Endothelial cell of hepatic sinusoid (primary cell): ENCODE results near the gene CSNK2A1.

ENCODE experiments used
- in situ Hi-C: cut with HindIII; loops from 2 replicates; pipeline ENCODE4 v1.10.0; 2017; ENCODE audit warnings: low sequenced_read_pairs

Gene CSNK2A1

DNA sequence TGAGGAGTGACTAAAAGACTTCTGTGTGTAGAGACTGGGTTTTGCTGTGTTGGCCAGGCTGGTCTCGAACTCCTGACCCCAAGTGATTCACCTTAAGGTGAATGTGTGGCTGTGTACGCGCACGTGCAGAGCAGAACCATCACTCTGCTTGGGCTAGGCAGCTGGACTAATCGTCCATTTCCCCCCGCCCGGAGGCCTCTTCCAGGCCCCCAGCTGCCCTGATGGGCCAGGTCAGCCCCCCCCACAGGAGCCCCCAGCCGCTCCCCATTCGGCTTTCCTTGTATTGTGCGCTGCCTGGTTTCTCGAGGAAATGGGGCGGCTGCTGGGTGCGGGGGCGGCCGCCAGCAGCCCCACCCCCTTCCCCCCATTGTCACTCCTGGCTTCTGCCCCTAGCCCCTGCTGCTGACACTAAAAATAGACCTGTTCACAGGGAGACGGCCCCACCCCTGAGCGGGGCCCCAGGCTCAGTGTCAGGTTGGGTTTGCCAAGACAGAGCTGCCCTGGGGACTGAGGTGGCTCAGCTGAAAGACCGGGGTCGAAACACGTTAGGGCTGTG lies 24.6 kb upstream of the CSNK2A1 start:
- in situ Hi-C loops: loop anchor here (5.0 kb wide), 1 partner anchor 79 kb away; no protein-coding TSS in a partner anchor

- in situ Hi-C loops: loop anchor here (5.0 kb wide), 1 partner anchor 38 kb away; no protein-coding TSS in a partner anchor
Observed at GRCh38 chr20:564192-564591, 20.6 kb upstream of the CSNK2A1 start.

GRCh38 chr20:563187-563586 lies 19.6 kb upstream of the CSNK2A1 start:
- in situ Hi-C loops: loop anchor here (5.0 kb wide), 1 partner anchor 39 kb away; no protein-coding TSS in a partner anchor

DNA sequence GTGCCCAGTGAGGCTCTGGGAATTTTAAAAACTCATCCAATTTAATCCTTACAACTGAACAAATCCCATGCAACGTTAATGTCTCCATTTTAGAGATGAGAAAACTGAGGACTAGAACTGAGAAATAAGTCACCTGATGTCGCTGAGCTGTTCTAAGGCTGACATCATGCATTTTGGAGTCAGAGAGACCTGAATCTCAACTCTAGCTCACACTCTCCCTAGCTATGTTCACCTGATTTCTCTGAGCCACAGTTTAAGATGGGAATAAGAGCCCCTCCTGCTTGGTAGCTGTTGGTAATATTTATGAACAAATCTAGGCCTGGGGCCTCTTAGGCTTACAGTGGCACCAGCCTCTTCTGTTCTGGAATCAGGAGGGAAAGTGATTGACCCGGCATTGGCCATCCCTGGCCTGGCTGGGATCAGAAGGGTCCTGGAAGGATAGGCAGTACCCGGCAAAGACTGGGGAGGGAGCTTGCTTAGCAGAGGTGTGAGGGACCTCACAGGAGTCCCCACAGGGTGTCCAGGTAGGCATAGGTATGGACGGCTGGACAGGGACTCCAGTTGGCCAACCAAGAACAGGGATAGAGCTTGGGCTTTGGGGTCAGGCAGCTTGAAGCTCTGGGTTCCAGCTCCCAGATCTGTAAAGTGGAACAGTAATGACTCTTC lies 18.8 kb upstream of the CSNK2A1 start:
- in situ Hi-C loops: loop anchor here (5.0 kb wide), 1 partner anchor 40 kb away; no protein-coding TSS in a partner anchor

DNA sequence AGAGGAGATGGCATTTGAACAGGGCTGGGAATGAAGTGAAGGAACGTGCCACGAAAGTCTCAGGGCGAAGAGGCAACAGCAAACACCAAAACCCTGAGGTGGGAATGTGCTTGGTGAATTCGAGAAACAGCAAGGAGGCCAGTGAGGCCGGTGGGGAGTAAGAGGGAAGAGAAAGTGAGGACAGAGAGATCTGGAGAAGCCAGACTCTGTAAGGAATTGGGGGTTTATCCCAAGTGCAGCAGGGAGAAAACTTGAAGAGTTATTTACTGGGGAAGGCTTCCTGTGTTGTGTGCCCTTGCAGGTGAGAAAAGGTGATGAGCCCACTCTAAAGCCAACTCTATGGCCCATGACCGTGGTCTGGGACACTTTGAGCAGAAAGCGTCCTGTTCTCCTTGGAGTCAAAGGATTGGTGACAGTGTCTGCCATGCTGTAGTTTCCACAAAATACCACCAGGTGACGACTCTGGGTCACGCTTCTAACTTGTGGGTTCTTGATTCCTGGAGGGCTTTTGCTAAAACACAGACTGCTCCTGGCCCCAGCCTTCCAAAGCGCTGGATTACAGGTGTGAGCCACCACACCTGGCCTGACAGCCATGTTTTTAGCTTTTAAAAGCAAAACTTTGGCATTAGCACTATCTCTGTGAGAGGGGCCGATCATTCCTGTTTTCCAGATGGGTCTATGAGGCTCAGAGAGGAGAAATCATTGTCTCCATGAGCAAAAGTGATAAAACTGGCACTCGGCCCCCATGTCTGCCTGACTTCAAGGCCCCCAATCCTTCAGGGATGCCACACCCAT lies 18.0 kb upstream of the CSNK2A1 start:
- in situ Hi-C loops: loop anchor here (5.0 kb wide), 1 partner anchor 41 kb away; no protein-coding TSS in a partner anchor

- in situ Hi-C loops: loop anchor here (5.0 kb wide), 1 partner anchor 42 kb away; no protein-coding TSS in a partner anchor
Observed at GRCh38 chr20:560680-561079, 17.1 kb upstream of the CSNK2A1 start.

- in situ Hi-C loops: no loop called here
Observed at GRCh38 chr20:558117-558516, 14.5 kb upstream of the CSNK2A1 start.

DNA sequence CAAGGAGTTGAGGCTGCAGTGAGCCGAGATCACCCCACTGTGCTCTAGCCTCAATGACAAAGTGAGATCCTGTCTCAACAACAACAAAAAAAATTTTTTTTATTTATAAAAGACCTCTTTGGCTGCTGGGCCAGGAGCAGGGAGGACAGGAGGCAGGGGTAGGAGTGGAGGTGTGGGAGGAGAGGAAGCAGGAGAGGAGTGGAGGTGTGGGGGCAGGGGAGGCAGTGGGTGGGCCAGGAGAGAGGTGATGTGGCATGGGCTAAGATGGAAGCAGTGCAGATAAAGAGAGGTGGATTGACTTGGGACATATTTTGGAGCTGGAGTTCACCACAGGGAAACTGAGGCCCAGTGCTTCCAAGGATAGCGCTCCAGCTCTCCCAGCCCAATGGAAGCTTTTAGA lies 13.4 kb upstream of the CSNK2A1 start:
- in situ Hi-C loops: no loop called here

GRCh38 chr20:555976-556385 lies 12.4 kb upstream of the CSNK2A1 start:
- in situ Hi-C loops: no loop called here

- in situ Hi-C loops: no loop called here
Observed at GRCh38 chr20:550611-551010, 7.0 kb upstream of the CSNK2A1 start.

DNA sequence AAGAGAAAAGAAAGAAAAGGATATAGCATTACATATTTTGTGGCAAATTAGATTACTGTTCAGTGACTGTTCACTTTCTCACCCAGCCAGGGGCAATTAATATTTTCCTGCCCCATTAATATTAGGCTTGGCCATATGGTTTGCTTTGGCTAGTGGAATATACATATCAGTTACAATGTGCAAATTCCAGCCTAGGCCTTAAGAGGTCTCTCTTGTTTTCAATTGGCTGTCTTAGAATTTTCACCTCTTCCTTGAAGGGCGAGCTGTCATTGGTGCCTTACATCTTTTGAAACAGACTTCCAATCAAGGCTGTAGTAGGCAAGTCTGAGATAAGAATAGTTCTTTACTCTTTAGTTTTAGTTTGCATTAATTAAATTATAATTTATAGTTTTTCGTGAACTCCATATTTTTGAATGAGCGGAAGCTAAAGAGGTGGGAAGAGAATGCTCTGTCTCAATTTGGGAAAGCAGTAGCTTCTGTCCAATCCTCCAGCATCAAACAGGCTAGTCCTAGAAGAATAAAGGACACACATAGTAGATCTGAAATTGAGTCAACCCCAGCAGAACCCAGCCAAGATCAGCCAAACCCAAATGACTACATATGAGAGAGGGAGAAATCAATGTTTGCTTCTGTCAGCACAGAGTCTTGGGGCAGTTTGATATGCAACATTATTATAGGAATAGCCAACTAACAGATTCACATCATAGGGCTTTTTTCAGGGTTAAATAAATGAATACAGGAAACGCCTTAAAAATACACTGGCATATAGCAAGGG lies 6.3 kb upstream of the CSNK2A1 start:
- in situ Hi-C loops: no loop called here

- in situ Hi-C loops: no loop called here
Observed at GRCh38 chr20:548906-549305, 5.3 kb upstream of the CSNK2A1 start.

GRCh38 chr20:547394-547793 lies 3.8 kb upstream of the CSNK2A1 start:
- in situ Hi-C loops: no loop called here

GRCh38 chr20:546353-546752 lies 2.8 kb upstream of the CSNK2A1 start:
- in situ Hi-C loops: no loop called here

DNA sequence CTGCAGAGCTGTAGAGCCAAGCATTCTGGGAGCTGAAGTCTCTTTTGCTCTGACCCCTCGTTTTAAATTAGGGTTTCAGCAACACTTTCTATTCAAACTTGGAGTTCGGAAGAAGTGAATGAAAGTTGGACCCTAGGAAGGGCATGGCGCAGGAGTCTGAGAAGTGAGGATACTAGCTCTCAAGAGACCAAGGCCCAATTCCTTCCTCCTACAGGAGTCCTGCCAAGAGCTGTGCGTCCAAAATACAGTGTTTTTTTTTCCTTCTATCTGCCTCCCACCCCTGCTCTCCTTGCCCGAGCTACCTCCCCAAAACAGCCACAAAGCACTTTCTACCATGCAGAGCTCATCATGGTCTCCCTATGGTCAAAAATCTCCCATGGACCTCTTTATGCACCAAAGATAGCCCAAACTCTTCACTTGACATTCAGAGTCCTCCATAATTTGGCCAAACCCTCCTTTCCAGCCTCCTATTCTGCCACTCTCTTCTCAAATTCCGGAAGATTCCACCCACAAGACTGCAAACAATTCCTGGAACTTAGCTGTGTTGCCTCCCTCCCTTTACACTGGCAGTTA lies 649 bp upstream of the CSNK2A1 start:
- in situ Hi-C loops: loop anchor here (5.0 kb wide), 1 partner anchor 103 kb away; no protein-coding TSS in a partner anchor

DNA sequence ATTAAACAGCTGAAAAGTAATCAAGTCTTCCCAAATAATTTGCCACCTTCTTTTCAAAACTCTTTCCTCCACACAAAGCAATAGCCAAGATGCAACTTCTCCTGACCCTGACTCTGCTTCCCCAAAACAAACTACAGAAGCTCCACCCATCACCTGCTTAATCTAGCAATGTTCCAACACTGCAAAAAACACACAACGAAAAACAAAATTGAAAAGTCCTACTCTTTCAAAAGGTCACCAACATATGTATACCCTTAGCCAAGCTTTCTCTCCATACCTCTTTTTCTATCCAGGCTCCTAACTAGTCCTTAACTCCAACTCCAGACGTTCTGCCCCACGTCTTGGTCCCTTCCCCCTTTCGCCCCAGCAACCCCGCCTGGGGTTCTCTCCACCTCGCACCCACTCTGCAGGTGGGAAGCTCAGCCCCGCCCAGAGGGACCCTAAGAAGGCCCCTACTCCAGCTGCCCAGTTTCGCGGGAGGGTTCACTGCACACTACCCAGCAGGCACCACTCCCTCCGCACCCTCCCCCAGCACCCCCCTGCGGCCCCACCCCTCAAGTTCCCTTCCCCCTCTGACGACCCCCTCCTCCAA lies 717 bp downstream of the CSNK2A1 start:
- in situ Hi-C loops: loop anchor here (5.0 kb wide), 1 partner anchor 104 kb away; no protein-coding TSS in a partner anchor

GRCh38 chr20:540391-541201 lies 3.0 kb downstream of the CSNK2A1 start:
- in situ Hi-C loops: loop anchor here (5.0 kb wide), 1 partner anchor 107 kb away; no protein-coding TSS in a partner anchor

- in situ Hi-C loops: loop anchor here (5.0 kb wide), 2 partner anchors 107 to 108 kb away; no protein-coding TSS in a partner anchor
Observed at GRCh38 chr20:539848-540247, 3.7 kb downstream of the CSNK2A1 start.

DNA sequence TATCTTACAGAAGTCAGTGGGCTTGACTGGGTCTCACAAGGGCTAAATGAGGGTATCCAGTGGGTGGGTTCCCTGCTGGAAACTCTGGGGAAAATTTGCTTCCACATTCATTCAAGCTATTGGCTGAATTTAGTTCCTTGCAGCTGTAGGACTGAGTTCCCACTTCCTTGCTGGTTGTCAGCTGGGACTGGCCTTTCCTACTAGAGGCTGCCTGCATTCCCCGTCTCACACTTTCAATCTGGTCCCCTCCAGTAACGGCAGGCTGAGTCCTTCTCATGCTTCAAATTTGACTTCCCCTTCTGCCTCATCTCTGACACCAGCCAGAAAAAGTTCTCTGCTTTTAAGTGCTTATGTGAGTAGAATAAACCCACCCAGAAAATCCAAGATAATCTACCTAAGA lies 4.4 kb downstream of the CSNK2A1 start:
- in situ Hi-C loops: loop anchor here (5.0 kb wide), 1 partner anchor 107 kb away; no protein-coding TSS in a partner anchor
